Transverse colon (tissue), 4 donors: ENCODE measurements around the gene SOX11.

Experiments used
- EP300 ChIP-seq: sonication (generic); formaldehyde crosslinking; IDR thresholded peaks from one replicate; pipeline ENCODE4 v1.6.1; 2017; ENCODE audit warnings: antibody characterized with exemption, low read depth
- POLR2A ChIP-seq: fragments of 450-650 bp; IDR thresholded peaks from one replicate; pipeline ENCODE4 v1.6.1; 2016; ENCODE audit warnings: antibody characterized with exemption, mild to moderate bottlenecking, moderate library complexity
- POLR2AphosphoS5 ChIP-seq, 3 donors: sonication (generic); formaldehyde crosslinking; IDR thresholded peaks; one replicate each; pipeline ENCODE4 v1.6.1; 2016; ENCODE audit warnings: antibody characterized with exemption in 3 of 3
- TF ChIP-seq, protein P1 (sequence below), 5 experiments: fragments of 200-600 bp in 3 of 5; fragments of 450-650 bp in 2 of 5; sonication (generic) in 3 of 5; IDR thresholded peaks; 1 replicate in 2 of 5; 2 replicates in 3 of 5; pipeline ENCODE4 v1.5.1; 2016 to 2017; ENCODE audit warnings: antibody characterized with exemption in 5 of 5, inconsistent platforms in 3 of 5, mild to moderate bottlenecking in 2 of 5, moderate library complexity in 1 of 5

- TF ChIP-seq EP300: no peak
- no peak for TF ChIP-seq POLR2A
- TF ChIP-seq, protein P1, sequence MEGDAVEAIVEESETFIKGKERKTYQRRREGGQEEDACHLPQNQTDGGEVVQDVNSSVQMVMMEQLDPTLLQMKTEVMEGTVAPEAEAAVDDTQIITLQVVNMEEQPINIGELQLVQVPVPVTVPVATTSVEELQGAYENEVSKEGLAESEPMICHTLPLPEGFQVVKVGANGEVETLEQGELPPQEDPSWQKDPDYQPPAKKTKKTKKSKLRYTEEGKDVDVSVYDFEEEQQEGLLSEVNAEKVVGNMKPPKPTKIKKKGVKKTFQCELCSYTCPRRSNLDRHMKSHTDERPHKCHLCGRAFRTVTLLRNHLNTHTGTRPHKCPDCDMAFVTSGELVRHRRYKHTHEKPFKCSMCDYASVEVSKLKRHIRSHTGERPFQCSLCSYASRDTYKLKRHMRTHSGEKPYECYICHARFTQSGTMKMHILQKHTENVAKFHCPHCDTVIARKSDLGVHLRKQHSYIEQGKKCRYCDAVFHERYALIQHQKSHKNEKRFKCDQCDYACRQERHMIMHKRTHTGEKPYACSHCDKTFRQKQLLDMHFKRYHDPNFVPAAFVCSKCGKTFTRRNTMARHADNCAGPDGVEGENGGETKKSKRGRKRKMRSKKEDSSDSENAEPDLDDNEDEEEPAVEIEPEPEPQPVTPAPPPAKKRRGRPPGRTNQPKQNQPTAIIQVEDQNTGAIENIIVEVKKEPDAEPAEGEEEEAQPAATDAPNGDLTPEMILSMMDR (IDR thresholded peaks at IDR 0.05): no peak
- no peak for TF ChIP-seq POLR2AphosphoS5 (IDR thresholded peaks at IDR 0.05)
Measured at GRCh38 chr2:5729416-5729815, 37.2 kb downstream of the SOX11 start.
